Stimulated activated effector memory CD8-positive, alpha-beta T cell treated with anti-CD3 and anti-CD28 coated beads, Interleukin-12 subunit alpha, Interleukin-12 subunit beta, amount 100 ng/mL, for 72 hours (primary cell): ENCODE results near the gene PDE8A.
"Not testable (repeated sequence)": the region's sequence is repeated elsewhere in the genome, so short reads cannot be mapped to it uniquely, and the experiment has no call there.

Experiments
- ATAC-seq: fragments of 150-1000 bp; cut with Tn5 transposase; 2 replicates; pipeline ENCODE4 v1.10.0; 2021
- DNase-seq, 2 donors: peaks; one replicate each; pipeline ENCODE4 v3.0.0; 2021 to 2022; ENCODE audit warnings: low spot score in 2 of 2
- H3K27ac Mint-ChIP-seq: one replicate; pipeline ENCODE4 v1.8.0; 2022; ENCODE audit warnings: mild to moderate bottlenecking, mixed read lengths
- H3K36me3 Mint-ChIP-seq: one replicate; pipeline ENCODE4 v1.8.0; 2022; ENCODE audit warnings: mild to moderate bottlenecking, mixed read lengths
- H3K4me1 Mint-ChIP-seq: one replicate; pipeline ENCODE4 v1.8.0; 2022; ENCODE audit warnings: mixed read lengths
- H3K4me3 Mint-ChIP-seq: one replicate; pipeline ENCODE4 v1.8.0; 2022; ENCODE audit warnings: mild to moderate bottlenecking, mixed read lengths
- H3K9me3 Mint-ChIP-seq: one replicate; pipeline ENCODE4 v1.8.0; 2022; ENCODE audit warnings: mixed read lengths

The PDE8A gene

GRCh38 chr15:84996055-84996454 is 14.4 kb downstream of the PDE8A start:
- Mint-ChIP-seq H3K36me3 (no peaks in the 10 kb centered on the region), H3K9me3 (no peaks in the 10 kb centered on the region), H3K4me1 (peaks cover 40% of the 10 kb centered on the region), H3K4me3 (no peak overlapping the region), H3K27ac (no peak overlapping the region)
- ATAC-seq = no peak
- no peak for DNase-seq

GRCh38 chr15:84996714-84997113 is 15.1 kb downstream of the PDE8A start:
- ATAC-seq, H3K4me3 Mint-ChIP-seq, H3K27ac Mint-ChIP-seq, H3K36me3 Mint-ChIP-seq, DNase-seq, H3K9me3 Mint-ChIP-seq: not testable (repeated sequence)
- peaks cover 42% of the 10 kb centered on the region for H3K4me1 Mint-ChIP-seq

- H3K36me3 Mint-ChIP-seq, DNase-seq, H3K27ac Mint-ChIP-seq, ATAC-seq, H3K4me3 Mint-ChIP-seq, H3K9me3 Mint-ChIP-seq: not testable (repeated sequence)
- H3K4me1 Mint-ChIP-seq = peaks cover 37% of the 10 kb centered on the region
These were observed 15.6 kb downstream of the PDE8A start for GRCh38 chr15:84997214-84997613.

GRCh38 chr15:85000189-85000864 is 18.7 kb downstream of the PDE8A start:
- Mint-ChIP-seq H3K4me3 (no peak overlapping the region), H3K9me3 (no peaks in the 10 kb centered on the region), H3K27ac (no peak overlapping the region), H3K4me1 (peaks cover 31% of the 10 kb centered on the region), H3K36me3 (no peaks in the 10 kb centered on the region)
- no peak for DNase-seq
- no peak for ATAC-seq

GRCh38 chr15:85000937-85001336 is 19.3 kb downstream of the PDE8A start:
- ATAC-seq (no peak), DNase-seq (no peak)
- Mint-ChIP-seq H3K27ac (no peak overlapping the region), H3K9me3 (no peaks in the 10 kb centered on the region), H3K4me1 (peaks cover 31% of the 10 kb centered on the region), H3K4me3 (no peak overlapping the region), H3K36me3 (no peaks in the 10 kb centered on the region)

- ATAC-seq (no peak), DNase-seq (no peak)
- Mint-ChIP-seq H3K36me3 (no peaks in the 10 kb centered on the region), H3K27ac (no peak overlapping the region), H3K4me3 (no peak overlapping the region), H3K4me1 (peaks cover 40% of the 10 kb centered on the region), H3K9me3 (no peaks in the 10 kb centered on the region)
These were observed 20.9 kb downstream of the PDE8A start for GRCh38 chr15:85002517-85002916.

GRCh38 chr15:85003593-85004312 is 22.1 kb downstream of the PDE8A start:
- no peak for ATAC-seq
- no peaks in the 10 kb centered on the region for H3K9me3 Mint-ChIP-seq
- no peaks in the 10 kb centered on the region for H3K36me3 Mint-ChIP-seq
- no peak overlapping the region for H3K4me3 Mint-ChIP-seq
- no peak for DNase-seq
- H3K4me1 Mint-ChIP-seq = peaks cover 50% of the 10 kb centered on the region
- H3K27ac Mint-ChIP-seq = no peak overlapping the region

- Mint-ChIP-seq H3K9me3 (no peaks in the 10 kb centered on the region), H3K36me3 (no peaks in the 10 kb centered on the region), H3K4me1 (peaks cover 50% of the 10 kb centered on the region), H3K27ac (no peak overlapping the region), H3K4me3 (no peak overlapping the region)
- DNase-seq (no peak), ATAC-seq (no peak)
These were observed 22.9 kb downstream of the PDE8A start for GRCh38 chr15:85004550-85004949.

GRCh38 chr15:85005319-85005718 is 23.7 kb downstream of the PDE8A start:
- ATAC-seq (no peak), DNase-seq (no peak)
- Mint-ChIP-seq H3K27ac (no peak overlapping the region), H3K4me3 (no peak overlapping the region), H3K36me3 (no peaks in the 10 kb centered on the region), H3K4me1 (peaks cover 52% of the 10 kb centered on the region), H3K9me3 (no peaks in the 10 kb centered on the region)

GRCh38 chr15:85005746-85006145 is 24.1 kb downstream of the PDE8A start:
- DNase-seq (no peak), ATAC-seq (no peak)
- no peaks in the 10 kb centered on the region for H3K36me3 Mint-ChIP-seq
- H3K4me1 Mint-ChIP-seq = peaks cover 51% of the 10 kb centered on the region
- no peak overlapping the region for H3K27ac Mint-ChIP-seq
- no peak overlapping the region for H3K4me3 Mint-ChIP-seq
- H3K9me3 Mint-ChIP-seq = no peaks in the 10 kb centered on the region

GRCh38 chr15:85006201-85006600 is 24.5 kb downstream of the PDE8A start:
- no peak overlapping the region for H3K4me3 Mint-ChIP-seq
- ATAC-seq (no peak), DNase-seq (no peak)
- H3K27ac Mint-ChIP-seq = no peak overlapping the region
- H3K4me1 Mint-ChIP-seq = peaks cover 46% of the 10 kb centered on the region
- H3K36me3 Mint-ChIP-seq = no peaks in the 10 kb centered on the region
- H3K9me3 Mint-ChIP-seq = no peaks in the 10 kb centered on the region

- Mint-ChIP-seq H3K9me3 (no peaks in the 10 kb centered on the region), H3K36me3 (no peaks in the 10 kb centered on the region), H3K27ac (no peak overlapping the region), H3K4me1 (peaks cover 42% of the 10 kb centered on the region), H3K4me3 (no peak overlapping the region)
- DNase-seq (no peak), ATAC-seq (no peak)
These were observed 25.0 kb downstream of the PDE8A start for GRCh38 chr15:85006655-85007054.

- Mint-ChIP-seq H3K9me3 (no peaks in the 10 kb centered on the region), H3K4me3 (no peak overlapping the region), H3K36me3 (no peaks in the 10 kb centered on the region), H3K27ac (no peak overlapping the region), H3K4me1 (peaks cover 41% of the 10 kb centered on the region)
- ATAC-seq = no peak
- no peak for DNase-seq
These were observed 25.5 kb downstream of the PDE8A start for GRCh38 chr15:85007137-85007536.

- H3K9me3 Mint-ChIP-seq = no peaks in the 10 kb centered on the region
- peak overlapping the region; percentile 40 for H3K27ac Mint-ChIP-seq
- DNase-seq (no peak), ATAC-seq (no peak)
- no peak overlapping the region for H3K4me3 Mint-ChIP-seq
- H3K4me1 Mint-ChIP-seq = peaks cover 41% of the 10 kb centered on the region
- no peaks in the 10 kb centered on the region for H3K36me3 Mint-ChIP-seq
These were observed 26.2 kb downstream of the PDE8A start for GRCh38 chr15:85007741-85008397.

GRCh38 chr15:85008474-85009260 is 27.0 kb downstream of the PDE8A start:
- no peak for DNase-seq
- H3K27ac Mint-ChIP-seq = peak overlapping the region; percentile 40
- peaks cover 39% of the 10 kb centered on the region for H3K4me1 Mint-ChIP-seq
- no peaks in the 10 kb centered on the region for H3K36me3 Mint-ChIP-seq
- no peak for ATAC-seq
- no peaks in the 10 kb centered on the region for H3K9me3 Mint-ChIP-seq
- H3K4me3 Mint-ChIP-seq = no peak overlapping the region
